Endothelial cell (in vitro differentiated cells): ENCODE measurements around the gene TRPM3. TPM values are rescaled to one million over a fixed set of nuclear protein-coding genes. Genes with fewer than 3 reads are reported as not detected.

ENCODE experiments used
- DNase-seq: peaks from one replicate; pipeline ENCODE4 v3.0.0; 2021; ENCODE audit warnings: low spot score
- H3K27ac Mint-ChIP-seq: one replicate; pipeline ENCODE4 v1.8.0; 2021; ENCODE audit warnings: mixed read lengths, inconsistent platforms; ENCODE audit not compliant: unreplicated experiment
- H3K27me3 Mint-ChIP-seq: one replicate; pipeline ENCODE4 v1.8.0; 2021; ENCODE audit warnings: mild to moderate bottlenecking, moderate library complexity, mixed read lengths, inconsistent platforms; ENCODE audit not compliant: unreplicated experiment
- H3K36me3 Mint-ChIP-seq: one replicate; pipeline ENCODE4 v1.8.0; 2021; ENCODE audit warnings: mild to moderate bottlenecking, low read depth, mixed read lengths, inconsistent platforms; ENCODE audit not compliant: unreplicated experiment
- H3K4me1 Mint-ChIP-seq: one replicate; pipeline ENCODE4 v1.8.0; 2021; ENCODE audit warnings: mild to moderate bottlenecking, mixed read lengths, inconsistent platforms; ENCODE audit not compliant: unreplicated experiment
- H3K4me3 Mint-ChIP-seq: one replicate; pipeline ENCODE4 v1.8.0; 2021; ENCODE audit warnings: mild to moderate bottlenecking, mixed read lengths, inconsistent platforms; ENCODE audit not compliant: unreplicated experiment
- H3K9me3 Mint-ChIP-seq: one replicate; pipeline ENCODE4 v1.8.0; 2021; ENCODE audit warnings: mixed read lengths, inconsistent platforms; ENCODE audit not compliant: unreplicated experiment
- CTCF ChIP-seq: fragments of 200-600 bp; sonication (generic); IDR thresholded peaks from one replicate; pipeline ENCODE4 v1.5.0; 2021; ENCODE audit warnings: antibody characterized with exemption; ENCODE audit not compliant: unreplicated experiment
- total RNA-seq: library from RNA; stranded (reverse); fragmentation: NEBNext Ultra II Directional; extraction: Animal tissue kit (Norgen Biotek cat#: 25700); gene quantifications from one replicate; pipeline ENCODE4 v1.2.1, GENCODE V29; 2021; ENCODE audit not compliant: unreplicated experiment

Gene TRPM3
- total RNA-seq, 1 donor from 2014 or later, result 0.54 TPM

DNA sequence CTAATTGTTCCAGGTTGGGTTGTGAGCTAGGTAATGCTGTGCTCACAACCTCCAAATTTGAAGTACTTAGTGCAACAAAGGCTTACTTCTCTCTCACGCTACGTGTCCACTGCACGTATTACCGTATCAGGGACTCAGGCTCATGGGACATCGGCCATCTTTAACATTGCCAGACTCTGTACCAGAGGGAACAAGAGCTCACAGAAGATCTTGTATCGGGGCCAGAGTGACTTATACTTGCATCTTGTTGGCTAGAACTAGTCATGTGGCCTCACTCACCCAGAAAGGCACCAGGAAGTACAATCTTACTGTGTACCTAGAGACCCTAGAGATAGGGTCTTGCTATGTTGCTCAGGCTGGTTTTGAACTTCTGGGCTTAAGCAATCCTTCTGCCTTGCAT is 625.9 kb downstream of the TRPM3 start:
- no peaks in the 10 kb centered on the region for H3K9me3 Mint-ChIP-seq
- no peaks in the 10 kb centered on the region for H3K36me3 Mint-ChIP-seq
- H3K27me3 Mint-ChIP-seq, result peaks cover 11% of the 10 kb centered on the region
- no peak for DNase-seq
- H3K27ac Mint-ChIP-seq, result peak overlapping the region; percentile 42
- H3K4me1 Mint-ChIP-seq, result peaks cover 46% of the 10 kb centered on the region
- TF ChIP-seq CTCF, result no peak
- peak overlapping the region; percentile 21 for H3K4me3 Mint-ChIP-seq

GRCh38 chr9:70494221-70494620 is 627.2 kb downstream of the TRPM3 start:
- no peaks in the 10 kb centered on the region for H3K36me3 Mint-ChIP-seq
- H3K4me3 Mint-ChIP-seq, result peak overlapping the region; percentile 14
- DNase-seq, result no peak
- TF ChIP-seq CTCF, result no peak
- no peaks in the 10 kb centered on the region for H3K9me3 Mint-ChIP-seq
- peaks cover 46% of the 10 kb centered on the region for H3K4me1 Mint-ChIP-seq
- H3K27me3 Mint-ChIP-seq, result peaks cover 5% of the 10 kb centered on the region
- peak overlapping the region; percentile 79 for H3K27ac Mint-ChIP-seq

- Mint-ChIP-seq H3K27me3 (peaks cover 5% of the 10 kb centered on the region), H3K4me1 (peaks cover 46% of the 10 kb centered on the region), H3K4me3 (no peak overlapping the region), H3K27ac (no peak overlapping the region), H3K36me3 (no peaks in the 10 kb centered on the region), H3K9me3 (no peaks in the 10 kb centered on the region)
- no peak for DNase-seq
- no peak for TF ChIP-seq CTCF
Measured at GRCh38 chr9:70493029-70493428, 628.4 kb downstream of the TRPM3 start.

DNA sequence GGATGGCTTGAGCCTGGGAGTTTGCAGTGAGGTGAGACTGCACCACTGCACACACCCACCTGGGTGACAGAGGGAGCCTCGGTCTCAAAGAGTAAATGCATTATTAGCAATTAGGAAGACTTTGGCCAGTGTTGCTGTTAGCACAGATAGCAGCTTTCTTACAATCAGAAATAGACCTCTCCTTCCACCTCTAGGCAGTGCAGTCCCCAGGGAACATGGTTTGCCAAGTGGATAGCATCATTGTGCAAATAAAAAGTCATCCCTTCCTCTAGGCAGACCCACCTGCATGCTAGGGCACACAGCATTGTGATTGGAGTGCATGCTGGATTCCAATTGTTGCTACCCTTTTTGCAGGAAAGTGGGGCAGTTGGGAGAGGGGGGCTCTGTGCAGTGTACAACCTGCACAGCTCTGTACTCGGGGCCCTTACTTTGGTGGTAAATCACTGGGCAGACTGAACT is 629.1 kb downstream of the TRPM3 start:
- H3K27me3 Mint-ChIP-seq, result peaks cover 5% of the 10 kb centered on the region

More for the DNA sequence above, 629.1 kb downstream of the TRPM3 start:
- Mint-ChIP-seq H3K4me1 (peaks cover 43% of the 10 kb centered on the region), H3K36me3 (no peaks in the 10 kb centered on the region), H3K9me3 (no peaks in the 10 kb centered on the region), H3K4me3 (no peak overlapping the region), H3K27ac (no peak overlapping the region)
- no peak for TF ChIP-seq CTCF
- no peak for DNase-seq
